ENCODE results near the gene ST7L. TPM values are rescaled to one million over a fixed set of nuclear protein-coding genes. Genes with fewer than 3 reads are reported as not detected.

The ST7L gene
- total and polyA plus RNA-seq, 4 donors, result 8.4 to 36.1 (median 17.2) TPM

DNA sequence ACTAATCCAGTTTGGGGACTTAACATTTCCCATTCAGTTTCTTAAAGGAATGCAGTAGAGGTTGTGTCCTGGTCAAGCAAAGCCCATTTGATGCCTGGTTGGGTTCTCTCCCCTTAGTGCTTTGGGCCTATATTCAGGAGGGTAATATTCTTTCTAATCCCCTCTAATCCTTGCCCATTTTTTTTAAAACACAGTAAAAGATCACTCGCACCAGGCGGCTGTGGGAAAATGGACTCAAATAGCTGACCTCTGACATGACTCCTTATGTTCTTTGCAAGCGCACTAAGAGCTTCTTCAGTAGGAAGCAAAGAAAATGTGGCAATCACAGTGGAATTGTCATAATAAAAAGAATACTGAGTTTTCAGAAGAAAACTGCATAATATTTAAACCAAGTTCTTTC is 60.3 kb downstream of the ST7L start:
- no peaks in the 10 kb centered on the region for H3K4me1 ChIP-seq (ENCODE audit: control insufficient read depth in 5 of 5, insufficient read depth in 5 of 5, low read length in 5 of 5)
- H3K27ac ChIP-seq (ENCODE audit: low read depth in 1 of 2, low read length in 1 of 2), result no peak overlapping the region
- 95 to 97% methylated on average over 3 of the region's 3 CpGs for WGBS, 2 donors
- peak in 1 of 3 donors; percentile 4 for DNase-seq
- no peak for ATAC-seq (ENCODE audit: insufficient read depth, low FRiP score)
- TF ChIP-seq, protein P1, sequence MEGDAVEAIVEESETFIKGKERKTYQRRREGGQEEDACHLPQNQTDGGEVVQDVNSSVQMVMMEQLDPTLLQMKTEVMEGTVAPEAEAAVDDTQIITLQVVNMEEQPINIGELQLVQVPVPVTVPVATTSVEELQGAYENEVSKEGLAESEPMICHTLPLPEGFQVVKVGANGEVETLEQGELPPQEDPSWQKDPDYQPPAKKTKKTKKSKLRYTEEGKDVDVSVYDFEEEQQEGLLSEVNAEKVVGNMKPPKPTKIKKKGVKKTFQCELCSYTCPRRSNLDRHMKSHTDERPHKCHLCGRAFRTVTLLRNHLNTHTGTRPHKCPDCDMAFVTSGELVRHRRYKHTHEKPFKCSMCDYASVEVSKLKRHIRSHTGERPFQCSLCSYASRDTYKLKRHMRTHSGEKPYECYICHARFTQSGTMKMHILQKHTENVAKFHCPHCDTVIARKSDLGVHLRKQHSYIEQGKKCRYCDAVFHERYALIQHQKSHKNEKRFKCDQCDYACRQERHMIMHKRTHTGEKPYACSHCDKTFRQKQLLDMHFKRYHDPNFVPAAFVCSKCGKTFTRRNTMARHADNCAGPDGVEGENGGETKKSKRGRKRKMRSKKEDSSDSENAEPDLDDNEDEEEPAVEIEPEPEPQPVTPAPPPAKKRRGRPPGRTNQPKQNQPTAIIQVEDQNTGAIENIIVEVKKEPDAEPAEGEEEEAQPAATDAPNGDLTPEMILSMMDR (IDR thresholded peaks at IDR 0.05; ENCODE audit: control extremely low read depth, extremely low read depth), result no peak
- H3K9ac ChIP-seq (ENCODE audit: insufficient read depth in 1 of 2, low read length in 2 of 2), result no peak overlapping the region
- no peak overlapping the region for H3K4me3 ChIP-seq
- no peaks in the 10 kb centered on the region for H3K27me3 ChIP-seq (ENCODE audit: control insufficient read depth in 3 of 3, insufficient read depth in 3 of 3, low read length in 2 of 3)
- H3K9me3 ChIP-seq (ENCODE audit: control insufficient read depth in 4 of 4, insufficient read depth in 3 of 4, low read length in 3 of 4), result no peaks in the 10 kb centered on the region
- H3K36me3 ChIP-seq (ENCODE audit: control insufficient read depth in 4 of 4, insufficient read depth in 4 of 4, low read length in 4 of 4), result peaks cover 0 to 7% (median 4%) of the 10 kb centered on the region in 4 donors

DNA sequence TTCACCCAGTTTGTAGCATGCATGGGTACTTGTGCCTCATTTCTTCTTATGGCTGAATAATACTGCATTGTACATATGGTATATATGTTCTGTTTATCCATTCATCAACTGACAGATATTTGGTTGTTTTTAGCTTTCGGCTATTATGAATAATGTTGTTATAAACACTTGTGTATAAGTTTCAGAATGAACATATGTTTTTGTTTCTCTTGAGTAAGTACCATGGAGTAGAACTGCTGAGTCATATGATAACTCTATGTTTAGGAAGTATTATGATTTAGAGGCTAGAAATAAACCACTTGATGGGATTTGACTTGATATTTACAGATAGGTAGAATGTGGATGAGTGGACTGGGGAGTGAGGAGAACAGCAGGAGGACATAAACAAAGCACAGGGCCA is 61.6 kb downstream of the ST7L start:
- DNase-seq, result no peak
- Histone ChIP-seq H3K36me3 (ENCODE audit: control insufficient read depth in 4 of 4, insufficient read depth in 4 of 4, low read length in 4 of 4) (peaks cover 0 to 9% (median 5%) of the 10 kb centered on the region in 4 donors), H3K27me3 (ENCODE audit: control insufficient read depth in 3 of 3, insufficient read depth in 3 of 3, low read length in 2 of 3) (no peaks in the 10 kb centered on the region), H3K27ac (ENCODE audit: low read depth in 1 of 2, low read length in 1 of 2) (no peak overlapping the region), H3K4me1 (ENCODE audit: control insufficient read depth in 5 of 5, insufficient read depth in 5 of 5, low read length in 5 of 5) (no peaks in the 10 kb centered on the region), H3K9me3 (ENCODE audit: control insufficient read depth in 4 of 4, insufficient read depth in 3 of 4, low read length in 3 of 4) (no peaks in the 10 kb centered on the region), H3K9ac (ENCODE audit: insufficient read depth in 1 of 2, low read length in 2 of 2) (no peak overlapping the region), H3K4me3 (no peak overlapping the region)
- WGBS, 2 donors, result 79 to 90% methylated on average over 1 of the region's 1 CpG
- TF ChIP-seq, protein P1 (IDR thresholded peaks at IDR 0.05; ENCODE audit: control extremely low read depth, extremely low read depth), result no peak
- no peak for ATAC-seq (ENCODE audit: insufficient read depth, low FRiP score)

DNA sequence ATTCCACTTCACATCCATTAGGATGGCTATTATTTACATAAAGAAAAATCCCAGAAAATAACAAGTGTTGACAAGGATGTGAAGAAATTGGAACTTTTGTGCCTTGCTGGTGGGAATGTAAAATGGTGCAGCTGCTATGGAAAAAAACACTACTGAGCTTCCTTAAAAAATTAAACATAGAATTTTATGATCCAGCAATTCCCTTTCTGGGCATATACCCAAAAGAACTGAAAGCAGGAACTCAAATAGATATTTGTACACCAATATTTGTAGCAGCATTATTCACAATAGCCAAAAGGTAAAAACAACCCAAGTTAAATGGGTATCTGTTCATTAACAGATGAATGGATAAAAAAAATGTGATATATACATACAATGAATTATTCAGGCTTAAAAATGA is 64.5 kb downstream of the ST7L start:
- H3K36me3 ChIP-seq (ENCODE audit: control insufficient read depth in 4 of 4, insufficient read depth in 4 of 4, low read length in 4 of 4), result peaks cover 0 to 12% (median 5%) of the 10 kb centered on the region in 4 donors
- DNase-seq (peak in 1 of 3 donors; percentile 4), ATAC-seq (ENCODE audit: insufficient read depth, low FRiP score) (no peak)
- H3K27ac ChIP-seq (ENCODE audit: low read depth in 1 of 2, low read length in 1 of 2), result no peak overlapping the region
- no peaks in the 10 kb centered on the region for H3K4me1 ChIP-seq (ENCODE audit: control insufficient read depth in 5 of 5, insufficient read depth in 5 of 5, low read length in 5 of 5)
- H3K9me3 ChIP-seq (ENCODE audit: control insufficient read depth in 4 of 4, insufficient read depth in 3 of 4, low read length in 3 of 4), result no peaks in the 10 kb centered on the region
- no peaks in the 10 kb centered on the region for H3K27me3 ChIP-seq (ENCODE audit: control insufficient read depth in 3 of 3, insufficient read depth in 3 of 3, low read length in 2 of 3)
- TF ChIP-seq, protein P1 (IDR thresholded peaks at IDR 0.05; ENCODE audit: control extremely low read depth, extremely low read depth), result no peak
- H3K9ac ChIP-seq (ENCODE audit: insufficient read depth in 1 of 2, low read length in 2 of 2), result no peak overlapping the region
- no peak overlapping the region for H3K4me3 ChIP-seq

DNA sequence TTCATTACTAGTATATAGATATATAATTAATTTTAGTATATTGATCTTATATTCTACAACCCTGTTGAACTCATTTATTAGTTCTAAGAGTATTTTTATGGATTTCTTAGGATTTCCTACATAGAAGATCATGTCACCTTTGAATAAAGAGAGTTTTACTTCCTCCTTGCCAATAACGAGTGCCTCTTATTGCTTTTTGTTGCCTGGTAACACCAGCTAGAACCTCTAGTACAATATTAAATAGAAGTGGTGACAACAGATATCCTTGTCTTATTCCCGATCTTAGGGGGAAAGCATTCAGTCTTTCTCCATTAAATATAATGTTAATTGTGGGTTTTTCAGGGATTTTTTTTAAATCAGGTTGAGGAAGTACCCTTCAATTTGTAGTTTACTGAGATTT is 69.4 kb downstream of the ST7L start:
- no peaks in the 10 kb centered on the region for H3K27me3 ChIP-seq (ENCODE audit: control insufficient read depth in 3 of 3, insufficient read depth in 3 of 3, low read length in 2 of 3)
- H3K9ac ChIP-seq (ENCODE audit: insufficient read depth in 1 of 2, low read length in 2 of 2), result no peak overlapping the region
- no peak overlapping the region for H3K27ac ChIP-seq (ENCODE audit: low read depth in 1 of 2, low read length in 1 of 2)
- DNase-seq (no peak), ATAC-seq (ENCODE audit: insufficient read depth, low FRiP score) (no peak)
- H3K4me3 ChIP-seq, result no peak overlapping the region
- H3K36me3 ChIP-seq (ENCODE audit: control insufficient read depth in 4 of 4, insufficient read depth in 4 of 4, low read length in 4 of 4), result peaks cover 5 to 15% (median 7%) of the 10 kb centered on the region in 4 donors
- TF ChIP-seq, protein P1 (IDR thresholded peaks at IDR 0.05; ENCODE audit: control extremely low read depth, extremely low read depth), result no peak
- no peaks in the 10 kb centered on the region for H3K9me3 ChIP-seq (ENCODE audit: control insufficient read depth in 4 of 4, insufficient read depth in 3 of 4, low read length in 3 of 4)
- 65 to 77% methylated on average over 2 of the region's 2 CpGs for WGBS, 2 donors
- no peaks in the 10 kb centered on the region for H3K4me1 ChIP-seq (ENCODE audit: control insufficient read depth in 5 of 5, insufficient read depth in 5 of 5, low read length in 5 of 5)

All from lung (tissue), 12 donors.